NCI-H446 (cell line): ENCODE results near the gene ZNF618.
"Not testable (repeated sequence)": the region's sequence is repeated elsewhere in the genome, so short reads cannot be mapped to it uniquely, and the experiment has no call there.

ENCODE experiments used
- DNase-seq, 2 experiments: peaks; one replicate each; lab custom pipeline; 2025; lab: John Stamatoyannopoulos, UW

The ZNF618 gene

GRCh38 chr9:114039484-114039883, 163.4 kb downstream of the ZNF618 start:
- DNase-seq: no peak

- not testable (repeated sequence) for DNase-seq
Measured at GRCh38 chr9:114043660-114044059, 167.6 kb downstream of the ZNF618 start.

- no peak for DNase-seq
Measured at GRCh38 chr9:114046237-114046755, 170.2 kb downstream of the ZNF618 start.

GRCh38 chr9:114046875-114047274, 170.8 kb downstream of the ZNF618 start:
- DNase-seq: no peak

GRCh38 chr9:114047717-114048116, 171.6 kb downstream of the ZNF618 start:
- no peak for DNase-seq

- no peak for DNase-seq
Measured at GRCh38 chr9:114048533-114049415, 172.7 kb downstream of the ZNF618 start.

GRCh38 chr9:114049441-114050225, 173.5 kb downstream of the ZNF618 start:
- DNase-seq: no peak

GRCh38 chr9:114050226-114050568, 174.1 kb downstream of the ZNF618 start:
- DNase-seq: no peak

DNA sequence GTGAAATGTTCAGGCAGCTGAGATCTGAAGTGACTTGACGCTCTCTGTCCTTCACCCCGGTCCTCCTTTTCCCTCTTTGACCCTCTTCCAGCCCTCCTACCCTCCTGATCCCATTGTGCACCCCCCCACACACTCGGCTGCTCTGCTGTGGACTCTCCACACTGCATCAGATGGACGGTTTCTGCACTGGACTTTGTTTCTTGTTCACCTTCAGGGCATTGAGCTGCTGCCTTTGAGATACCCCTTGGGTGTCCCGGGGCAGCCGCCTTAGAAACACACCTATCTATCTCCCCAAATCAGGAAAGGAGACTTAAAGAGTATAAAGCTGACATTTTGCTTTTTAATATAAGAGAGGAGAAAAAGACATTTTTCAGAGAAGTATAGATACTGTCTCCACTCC, 174.5 kb downstream of the ZNF618 start:
- DNase-seq: no peak

DNA sequence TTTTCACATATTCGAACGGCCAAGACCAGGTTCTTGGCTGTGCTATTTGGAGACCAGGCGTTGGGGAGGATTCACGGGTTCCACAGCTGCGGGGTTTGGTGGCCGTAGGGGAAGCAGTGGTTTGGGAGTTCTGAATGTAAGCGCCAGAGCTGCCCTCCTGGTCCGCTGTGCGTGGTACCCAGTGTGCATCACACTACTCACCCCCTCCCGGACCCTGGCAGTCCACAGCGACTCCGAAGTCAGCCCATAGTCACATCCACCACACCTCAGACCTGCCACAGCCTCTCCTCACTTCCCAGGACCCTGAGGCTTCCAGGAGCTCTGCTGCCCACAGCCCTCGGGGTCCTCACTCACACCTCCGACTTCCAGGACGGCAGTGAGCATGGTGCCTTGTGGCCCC, 175.2 kb downstream of the ZNF618 start:
- DNase-seq: no peak

DNA sequence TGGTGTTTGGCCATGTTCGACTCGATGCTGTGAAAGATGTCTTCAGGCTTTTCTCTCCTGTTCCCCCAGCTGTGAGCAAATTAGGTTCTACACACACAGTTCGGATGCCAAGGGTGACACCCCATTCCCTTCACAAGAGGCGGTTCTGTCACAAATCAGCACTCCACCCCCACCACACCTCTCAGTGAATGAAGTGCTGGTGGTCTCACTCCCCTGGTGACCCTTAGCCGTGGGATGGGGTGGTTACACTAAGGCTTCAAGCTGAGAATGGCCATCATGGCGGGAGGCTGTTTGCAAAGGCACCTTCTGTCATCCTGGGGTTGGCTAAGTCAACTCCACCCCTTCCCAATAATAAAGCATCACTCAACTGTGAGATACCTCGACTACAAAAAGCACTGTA, 175.6 kb downstream of the ZNF618 start:
- DNase-seq: no peak

DNA sequence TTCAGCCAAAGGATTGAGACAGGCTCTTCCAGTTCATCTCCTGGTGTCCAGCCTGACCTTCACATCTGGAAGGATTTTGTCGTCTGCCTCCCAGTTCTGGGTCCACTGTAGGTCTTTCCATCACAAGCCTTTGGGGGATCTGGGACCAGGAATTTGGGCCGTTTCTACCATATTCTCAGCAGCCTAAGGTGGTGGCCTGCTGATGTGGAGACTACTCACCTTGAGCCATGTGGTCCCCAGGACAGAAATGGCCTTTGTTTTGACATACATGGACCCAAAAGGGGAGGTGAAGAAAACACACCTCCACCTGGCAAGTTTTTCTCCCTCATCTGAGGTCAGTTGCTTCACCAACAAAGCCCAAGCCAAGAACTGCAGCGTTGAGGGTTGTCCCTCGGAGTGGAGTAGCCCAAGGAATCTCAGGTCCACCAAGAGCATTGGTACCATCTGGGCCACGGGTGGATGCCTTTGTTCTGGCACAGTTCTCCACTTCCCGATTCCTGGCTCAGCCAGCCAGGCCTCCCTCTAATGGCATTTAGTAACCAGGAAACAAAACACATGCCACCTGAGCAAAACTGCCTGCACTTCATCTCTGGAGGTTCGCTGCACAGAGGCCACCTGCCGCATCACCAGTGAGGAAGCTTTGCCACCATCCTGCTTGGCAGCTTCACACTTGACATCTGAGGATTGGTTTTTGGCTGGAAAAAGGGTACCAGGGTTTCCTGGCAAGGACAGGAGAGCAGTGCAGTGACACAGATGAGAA, 177.3 kb downstream of the ZNF618 start:
- no peak for DNase-seq

- DNase-seq: no peak
Measured at GRCh38 chr9:114054191-114054690, 178.1 kb downstream of the ZNF618 start.

GRCh38 chr9:114055061-114055460, 179.0 kb downstream of the ZNF618 start:
- DNase-seq: no peak

DNA sequence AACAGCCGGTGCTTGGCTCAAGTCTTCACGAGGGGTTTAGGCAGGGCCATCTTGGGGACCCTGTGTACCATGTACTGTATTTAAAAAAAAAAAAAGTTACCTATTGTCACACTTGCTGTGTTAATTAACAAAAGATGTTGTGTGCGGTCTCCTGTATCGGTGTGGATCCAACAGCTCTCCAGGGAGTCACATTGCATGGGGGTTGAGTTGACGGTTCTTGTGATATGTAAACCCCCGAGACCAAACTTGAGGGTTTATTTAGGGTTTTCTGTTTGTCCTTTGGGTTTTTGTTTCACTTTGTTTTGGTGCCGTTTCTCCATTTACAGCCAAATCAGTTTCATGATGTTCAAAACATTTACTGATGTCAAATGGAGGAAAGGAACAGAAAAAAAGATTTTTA, 179.8 kb downstream of the ZNF618 start:
- no peak for DNase-seq

GRCh38 chr9:114056527-114056926, 180.4 kb downstream of the ZNF618 start:
- DNase-seq: no peak

DNA sequence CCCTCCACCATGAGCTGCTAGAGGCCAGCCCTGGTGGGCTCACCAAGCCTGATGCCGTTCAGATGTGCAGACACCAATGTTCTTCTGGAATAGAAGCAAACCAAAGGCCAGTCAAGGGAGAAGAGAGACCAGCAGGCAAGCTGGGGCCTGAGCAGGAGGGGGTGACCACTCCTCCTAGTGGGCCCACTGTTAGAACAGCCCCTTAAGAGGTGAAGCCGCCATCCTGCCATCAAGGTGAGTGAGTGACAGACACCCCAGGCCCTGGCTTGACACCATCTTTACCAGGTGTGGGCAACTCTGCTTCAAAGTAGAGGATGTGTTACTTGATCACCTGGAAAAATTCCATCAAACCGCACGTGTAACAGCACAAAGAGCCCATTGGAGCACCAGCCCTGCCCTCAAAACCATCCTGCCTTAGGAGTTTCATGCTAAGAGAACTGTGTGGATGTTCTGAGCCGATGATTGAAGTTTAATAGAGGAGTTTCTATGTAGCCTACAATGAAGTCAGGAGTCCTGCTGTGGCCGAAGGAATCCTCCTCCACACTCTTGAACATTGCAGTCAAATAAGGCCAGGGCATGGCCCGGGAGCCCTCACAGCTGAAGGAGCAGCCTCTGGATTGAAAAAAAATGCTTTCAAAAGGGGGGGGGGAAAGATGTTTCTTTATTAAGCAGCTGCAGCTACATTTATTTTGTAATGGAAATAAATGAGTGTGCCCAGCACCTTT, 181.2 kb downstream of the ZNF618 start:
- no peak for DNase-seq

DNA sequence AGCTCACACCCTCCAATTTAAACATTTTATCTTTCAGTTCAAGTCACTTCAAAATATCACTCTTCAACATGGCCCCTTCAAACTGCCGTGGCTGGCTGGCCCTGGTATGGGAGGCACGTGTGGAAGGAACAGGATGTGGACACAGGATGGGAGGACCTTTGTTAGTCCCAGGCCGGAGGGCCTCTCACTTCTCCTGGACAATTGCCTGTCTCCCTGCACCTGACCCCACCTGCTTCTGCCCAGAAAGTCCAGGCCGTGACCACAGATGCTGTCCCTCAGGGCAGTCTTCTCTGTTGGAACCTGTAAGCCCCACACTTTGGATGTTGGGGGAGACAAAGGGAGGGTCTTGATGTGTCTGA, 182.6 kb downstream of the ZNF618 start:
- DNase-seq: no peak

- DNase-seq: no peak
Measured at GRCh38 chr9:114059047-114059803, 183.1 kb downstream of the ZNF618 start.

DNA sequence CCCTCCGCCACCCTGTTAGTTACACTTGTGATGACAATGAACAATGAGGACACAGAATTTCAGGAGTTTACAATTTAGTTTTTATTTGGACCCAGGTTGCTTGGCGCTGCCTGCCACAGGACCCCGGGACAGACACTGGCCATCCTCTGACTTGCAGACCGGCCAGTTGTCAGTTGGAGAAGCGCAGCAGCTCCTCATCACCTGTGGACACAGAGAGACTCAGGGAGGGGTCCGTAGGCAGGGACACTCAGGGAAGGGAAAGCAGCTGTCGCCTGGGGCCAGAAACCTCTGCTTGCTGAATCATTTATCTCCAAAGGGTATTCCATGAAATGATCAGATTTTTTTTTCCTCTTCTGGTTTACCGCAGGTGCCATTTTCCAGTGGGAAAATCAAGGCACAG, 184.0 kb downstream of the ZNF618 start:
- no peak for DNase-seq

DNA sequence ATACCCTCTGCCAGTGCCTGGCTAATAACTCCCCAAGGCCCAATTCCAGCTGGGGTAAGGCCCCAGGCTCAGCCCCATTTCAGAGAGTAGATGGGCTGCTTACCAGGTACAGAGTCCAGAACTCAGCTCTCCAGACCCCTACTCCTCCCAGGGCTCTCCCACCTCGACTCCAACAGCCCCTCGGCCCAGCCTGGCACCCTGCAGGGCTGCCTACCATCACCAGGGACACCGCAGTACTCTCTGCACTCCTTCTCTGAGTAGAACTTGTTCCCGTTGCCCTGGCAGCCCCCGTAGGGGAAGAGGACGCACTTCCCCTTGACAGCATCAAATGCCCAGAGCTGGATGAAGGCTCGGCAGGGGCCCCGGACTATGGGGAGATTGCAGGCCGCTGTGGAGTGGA, 184.6 kb downstream of the ZNF618 start:
- no peak for DNase-seq
